ENCODE measurements around the gene POPDC2. TPM values are rescaled to one million over a fixed set of nuclear protein-coding genes. Genes with fewer than 3 reads are reported as not detected.

POPDC2 gene
- total and polyA plus RNA-seq, 10 of the 15 experiments (the other 5 are each of a cell fraction or from before 2014, with no cell fraction given) = 1.8 to 12.7 (median 3.5) TPM

DNA sequence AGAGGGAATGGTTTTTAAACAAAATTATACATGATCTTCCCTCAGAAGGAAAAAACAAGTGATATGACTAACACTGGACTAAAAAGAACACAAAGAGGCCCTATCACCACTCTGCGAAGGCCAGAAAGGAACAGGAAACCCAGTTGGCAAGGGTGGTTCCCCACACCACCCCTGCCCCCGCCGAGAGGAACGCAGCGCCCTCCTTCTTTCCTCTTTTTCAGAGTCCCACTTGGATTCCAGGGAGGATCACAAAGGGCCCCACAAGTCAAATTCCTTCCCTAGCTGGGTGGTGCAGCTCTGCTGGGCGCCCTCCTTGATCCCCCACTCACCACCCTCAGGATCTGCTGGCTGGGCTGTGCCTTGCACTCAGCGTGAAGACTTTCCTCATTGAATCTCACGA is 32.9 kb downstream of the POPDC2 start:
- Histone ChIP-seq H3K4me2 (ENCODE audit: control insufficient read depth, insufficient read depth) (peak overlapping the region; percentile 60), H3K9ac (ENCODE audit: control insufficient read depth, insufficient read depth, low read length) (peak overlapping the region; percentile 41), H3K27ac (ENCODE audit: control insufficient read depth, insufficient read depth) (peak overlapping the region; percentile 84), H3K27me3 (replicated peaks in 1 of 2; ENCODE audit: control insufficient read depth in 2 of 2, insufficient read depth in 2 of 2, low read length in 1 of 2) (no peaks in the 10 kb centered on the region), H3K9me3 (replicated peaks; ENCODE audit: control insufficient read depth, insufficient read depth, low read length) (peaks cover 2% of the 10 kb centered on the region; the same call in 1 of the 3 replicates), H3K79me2 (ENCODE audit: control insufficient read depth, insufficient read depth, low read length) (no peaks in the 10 kb centered on the region), H2AFZ (ENCODE audit: control insufficient read depth, low read depth, low read length) (peak overlapping the region; percentile 71), H4K20me1 (ENCODE audit: control insufficient read depth, insufficient read depth) (no peaks in the 10 kb centered on the region), H3K4me3 (0 out of 2 replicates have a peak overlapping the region, but pooled peaks have one; percentile 11), H3K4me1 (ENCODE audit: control insufficient read depth, insufficient read depth, low read length) (peaks cover 49% of the 10 kb centered on the region), H3K36me3 (ENCODE audit: control insufficient read depth in 2 of 2, insufficient read depth in 2 of 2, low read length in 1 of 2) (no peaks in the 10 kb centered on the region; a peak in 1 of 4 replicates)
- ATAC-seq = peak; percentile 56
- DNase-seq (ENCODE audit: low read depth, low spot score) = peak; percentile 34
- in situ Hi-C loops (cut with MboI) (no loop called here), intact Hi-C loops (cut with micrococcal nuclease; ENCODE audit: unreplicated experiment) (no loop called here)
- CTCF ChIA-PET = interaction anchor here (0.5 to 3.5 kb wide), 15 partner anchors 9 to 356 kb away, joined by 3 to 42 read pairs (median 5); partner anchors contain the start of genes CD80 and COX17
- POLR2A ChIA-PET = interaction anchor here (1.3 to 6.1 kb wide), 6 partner anchors 10 to 67 kb away, joined by 3 to 103 read pairs (median 7); partner anchors contain the start of genes COX17 and PLA1A
- WGBS (ENCODE audit: insufficient coverage, insufficient replicate concordance, low lambda C conversion rate, missing lambda C conversion rate) = 12% methylated on average over 8 of the region's 8 CpGs
- RAD21 ChIA-PET (ENCODE audit: unreplicated experiment) = interaction anchor here (1.1 to 7.8 kb wide), 11 partner anchors 9 to 129 kb away, joined by 3 to 103 read pairs (median 6); partner anchors contain the start of genes COX17 and TIMMDC1
- SMC1A ChIA-PET (ENCODE audit: uncharacterized antibody, unreplicated experiment) = interaction anchor here (0.6 to 9.4 kb wide), 21 partner anchors 10 to 322 kb away, joined by 3 to 128 read pairs (median 5); partner anchors contain the start of gene COX17
- BruUV-seq (replicated peaks) = no TSS peak
- no peak for FAIRE-seq
- TF ChIP-seq ZNF274 (IDR thresholded peaks at IDR 0.05; ENCODE audit: insufficient read depth, insufficient read length) = no peak
- TF ChIP-seq MTA2 (IDR thresholded peaks at IDR 0.05; ENCODE audit: low read depth) = no peak
- no peak for TF ChIP-seq ZNF217 (IDR thresholded peaks at IDR 0.05)
- no peak for TF ChIP-seq IRF4 (IDR thresholded peaks at IDR 0.05; ENCODE audit: low read depth, low read length)
- TF ChIP-seq, protein P1, sequence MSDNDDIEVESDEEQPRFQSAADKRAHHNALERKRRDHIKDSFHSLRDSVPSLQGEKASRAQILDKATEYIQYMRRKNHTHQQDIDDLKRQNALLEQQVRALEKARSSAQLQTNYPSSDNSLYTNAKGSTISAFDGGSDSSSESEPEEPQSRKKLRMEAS (IDR thresholded peaks at IDR 0.05; ENCODE audit: low read depth, low read length) = no peak
- peak; percentile 41; the same call in 1 of the 2 replicates for TF ChIP-seq NFIC (IDR thresholded peaks at IDR 0.05; ENCODE audit: low read depth, low read length)
- TF ChIP-seq, protein P2, sequence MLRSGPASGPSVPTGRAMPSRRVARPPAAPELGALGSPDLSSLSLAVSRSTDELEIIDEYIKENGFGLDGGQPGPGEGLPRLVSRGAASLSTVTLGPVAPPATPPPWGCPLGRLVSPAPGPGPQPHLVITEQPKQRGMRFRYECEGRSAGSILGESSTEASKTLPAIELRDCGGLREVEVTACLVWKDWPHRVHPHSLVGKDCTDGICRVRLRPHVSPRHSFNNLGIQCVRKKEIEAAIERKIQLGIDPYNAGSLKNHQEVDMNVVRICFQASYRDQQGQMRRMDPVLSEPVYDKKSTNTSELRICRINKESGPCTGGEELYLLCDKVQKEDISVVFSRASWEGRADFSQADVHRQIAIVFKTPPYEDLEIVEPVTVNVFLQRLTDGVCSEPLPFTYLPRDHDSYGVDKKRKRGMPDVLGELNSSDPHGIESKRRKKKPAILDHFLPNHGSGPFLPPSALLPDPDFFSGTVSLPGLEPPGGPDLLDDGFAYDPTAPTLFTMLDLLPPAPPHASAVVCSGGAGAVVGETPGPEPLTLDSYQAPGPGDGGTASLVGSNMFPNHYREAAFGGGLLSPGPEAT (IDR thresholded peaks at IDR 0.05; ENCODE audit: low read depth) = peak; percentile 32; the same call in 1 of the 2 replicates
- TF ChIP-seq JUNB (IDR thresholded peaks at IDR 0.05) = 0 out of 2 replicates have a peak, but pooled peaks have one; percentile 14
- no peak for TF ChIP-seq FOXK2 (IDR thresholded peaks at IDR 0.05)
- TF ChIP-seq SMC3 (IDR thresholded peaks at IDR 0.05; ENCODE audit: borderline replicate concordance, low read length) = no peak
- TF ChIP-seq POLR2AphosphoS5 (IDR thresholded peaks at IDR 0.05; ENCODE audit: low read length) = 0 out of 2 replicates have a peak, but pooled peaks have one; percentile 4
- TF ChIP-seq JUND (IDR thresholded peaks at IDR 0.05; ENCODE audit: low read depth, low read length) = no peak
- no peak for TF ChIP-seq PML (IDR thresholded peaks at IDR 0.05; ENCODE audit: low read length)
- TF ChIP-seq BACH1 (IDR thresholded peaks at IDR 0.05; ENCODE audit: borderline replicate concordance) = no peak
- no peak for TF ChIP-seq TCF12 (IDR thresholded peaks at IDR 0.05; ENCODE audit: low read depth, low read length)
- TF ChIP-seq, protein P3, sequence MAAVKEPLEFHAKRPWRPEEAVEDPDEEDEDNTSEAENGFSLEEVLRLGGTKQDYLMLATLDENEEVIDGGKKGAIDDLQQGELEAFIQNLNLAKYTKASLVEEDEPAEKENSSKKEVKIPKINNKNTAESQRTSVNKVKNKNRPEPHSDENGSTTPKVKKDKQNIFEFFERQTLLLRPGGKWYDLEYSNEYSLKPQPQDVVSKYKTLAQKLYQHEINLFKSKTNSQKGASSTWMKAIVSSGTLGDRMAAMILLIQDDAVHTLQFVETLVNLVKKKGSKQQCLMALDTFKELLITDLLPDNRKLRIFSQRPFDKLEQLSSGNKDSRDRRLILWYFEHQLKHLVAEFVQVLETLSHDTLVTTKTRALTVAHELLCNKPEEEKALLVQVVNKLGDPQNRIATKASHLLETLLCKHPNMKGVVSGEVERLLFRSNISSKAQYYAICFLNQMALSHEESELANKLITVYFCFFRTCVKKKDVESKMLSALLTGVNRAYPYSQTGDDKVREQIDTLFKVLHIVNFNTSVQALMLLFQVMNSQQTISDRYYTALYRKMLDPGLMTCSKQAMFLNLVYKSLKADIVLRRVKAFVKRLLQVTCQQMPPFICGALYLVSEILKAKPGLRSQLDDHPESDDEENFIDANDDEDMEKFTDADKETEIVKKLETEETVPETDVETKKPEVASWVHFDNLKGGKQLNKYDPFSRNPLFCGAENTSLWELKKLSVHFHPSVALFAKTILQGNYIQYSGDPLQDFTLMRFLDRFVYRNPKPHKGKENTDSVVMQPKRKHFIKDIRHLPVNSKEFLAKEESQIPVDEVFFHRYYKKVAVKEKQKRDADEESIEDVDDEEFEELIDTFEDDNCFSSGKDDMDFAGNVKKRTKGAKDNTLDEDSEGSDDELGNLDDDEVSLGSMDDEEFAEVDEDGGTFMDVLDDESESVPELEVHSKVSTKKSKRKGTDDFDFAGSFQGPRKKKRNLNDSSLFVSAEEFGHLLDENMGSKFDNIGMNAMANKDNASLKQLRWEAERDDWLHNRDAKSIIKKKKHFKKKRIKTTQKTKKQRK (IDR thresholded peaks at IDR 0.05; ENCODE audit: low read depth, low read length) = no peak
- no peak for TF ChIP-seq HDAC2 (IDR thresholded peaks at IDR 0.05)
- no peak for TF ChIP-seq KLF5 (IDR thresholded peaks at IDR 0.05; ENCODE audit: partially characterized antibody)
- no peak for TF ChIP-seq EP300 (IDR thresholded peaks at IDR 0.05; ENCODE audit: borderline replicate concordance in 1 of 2, control insufficient read depth in 1 of 2, low read depth in 2 of 2, low read length in 2 of 2)
